Lung (tissue), 12 donors: ENCODE data around the gene PRR15. TPM values are rescaled to one million over a fixed set of nuclear protein-coding genes. Genes with fewer than 3 reads are reported as not detected.

Experiments
- ATAC-seq: fragments of 200-7000 bp; cut with Tn5 transposase; one replicate; pipeline ENCODE4 v1.9.1; 2020; ENCODE audit warnings: moderate number of reproducible peaks; ENCODE audit not compliant: insufficient read depth, low FRiP score
- DNase-seq, 3 donors: peaks; one replicate each; pipeline ENCODE4 v3.0.0-alpha.2; 2013 to 2017
- H3K27ac ChIP-seq, 2 donors: one replicate each; pipeline ENCODE4 v1.5.1; 2013; ENCODE audit warnings: mild to moderate bottlenecking in 2 of 2, moderate library complexity in 2 of 2, control low read depth in 1 of 2, inconsistent platforms in 1 of 2, low read depth in 1 of 2, low read length in 1 of 2
- H3K27me3 ChIP-seq, 3 donors: one replicate each; pipeline ENCODE4 v1.5.1; 2013; ENCODE audit warnings: low read length in 2 of 3; ENCODE audit not compliant: control insufficient read depth in 3 of 3, insufficient read depth in 3 of 3
- H3K36me3 ChIP-seq, 4 donors: one replicate each; pipeline ENCODE4 v1.5.1; 2013; ENCODE audit warnings: low read length in 4 of 4, mild to moderate bottlenecking in 1 of 4, moderate library complexity in 1 of 4; ENCODE audit not compliant: control insufficient read depth in 4 of 4, insufficient read depth in 4 of 4
- H3K4me1 ChIP-seq, 5 donors: one replicate each; pipeline ENCODE4 v1.5.1; 2013; ENCODE audit warnings: low read length in 5 of 5, mild to moderate bottlenecking in 2 of 5, moderate library complexity in 1 of 5; ENCODE audit not compliant: control insufficient read depth in 5 of 5, insufficient read depth in 5 of 5
- H3K4me3 ChIP-seq: one replicate; pipeline ENCODE4 v1.5.1; 2013; ENCODE audit warnings: mild to moderate bottlenecking, control low read depth, moderate library complexity
- H3K9ac ChIP-seq, 2 donors: one replicate each; pipeline ENCODE4 v1.5.1; 2013; ENCODE audit warnings: low read length in 2 of 2, control low read depth in 1 of 2; ENCODE audit not compliant: insufficient read depth in 1 of 2
- H3K9me3 ChIP-seq, 4 donors: one replicate each; pipeline ENCODE4 v1.5.1; 2013; ENCODE audit warnings: low read length in 3 of 4, mild to moderate bottlenecking in 1 of 4, moderate library complexity in 1 of 4; ENCODE audit not compliant: control insufficient read depth in 4 of 4, insufficient read depth in 3 of 4
- WGBS, 2 donors: extraction: QIAGEN DNeasy Blood & Tissue Kit; methylation state at CpG; one replicate each; pipeline ENCODE4 v1.1.7; 2013; 5-methylcytosine and 5-hydroxymethylcytosine counted together
- polyA plus RNA-seq, 2 donors: library from polyadenylated mRNA; stranded (reverse); fragments of 200-250 nt; gene quantifications; one replicate each; pipeline ENCODE4 v1.2.1, GENCODE V29; 2013
- total RNA-seq, 2 donors: library from RNA; depleted of rRNA in 1 of 2; stranded (reverse); fragments of >200 nt in 1 of 2; gene quantifications; one replicate each; pipeline ENCODE4 v1.2.1, GENCODE V29; 2014 to 2021
- TF ChIP-seq, protein P1 (sequence below): IDR thresholded peaks from 2 replicates; pipeline ENCODE4 v1.5.1; 2012; ENCODE audit warnings: mild to moderate bottlenecking; ENCODE audit errors: control extremely low read depth, extremely low read depth
- donor health status: control.
- donor health status: control.
- donor health status: Bipolar disorder and iron deficiency.
- donor health status: healthy.
- donor health status: DM: yes; HTN: yes; CAD: no.

PRR15 gene
- total and polyA plus RNA-seq, 4 donors, result 0.71 to 11.4 (median 7.0) TPM

DNA sequence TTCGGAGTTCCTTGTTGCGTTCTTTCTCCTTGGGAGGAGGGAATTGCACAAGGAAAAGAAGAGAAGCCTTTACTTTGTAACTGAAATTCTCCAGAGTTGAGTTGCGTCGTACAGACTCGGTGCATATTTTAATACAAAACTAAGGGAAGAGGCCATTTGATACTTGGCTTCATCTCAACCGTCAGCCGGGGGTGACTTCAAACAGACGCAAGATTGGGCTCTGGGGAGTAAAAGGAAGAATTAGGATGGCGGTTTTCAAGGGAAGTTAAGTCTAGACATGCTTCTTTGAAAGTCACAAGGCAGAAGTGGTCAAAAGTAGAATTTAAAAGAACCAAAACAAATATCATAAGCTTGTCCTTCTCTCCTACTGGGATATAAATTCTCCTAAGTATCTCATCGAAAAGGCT lies 1.6 kb downstream of the PRR15 start:
- Histone ChIP-seq H3K27ac (no peak overlapping the region), H3K4me1 (peaks cover 0 to 32% (median 14%) of the 10 kb centered on the region in 5 donors), H3K9ac (no peak overlapping the region), H3K36me3 (no peaks in the 10 kb centered on the region), H3K27me3 (peaks cover 4 to 92% (median 83%) of the 10 kb centered on the region in 3 donors), H3K9me3 (peaks cover 0 to 4% (median 0%) of the 10 kb centered on the region in 4 donors), H3K4me3 (peak overlapping the region; percentile 6)
- ATAC-seq, result no peak
- TF ChIP-seq, protein P1, sequence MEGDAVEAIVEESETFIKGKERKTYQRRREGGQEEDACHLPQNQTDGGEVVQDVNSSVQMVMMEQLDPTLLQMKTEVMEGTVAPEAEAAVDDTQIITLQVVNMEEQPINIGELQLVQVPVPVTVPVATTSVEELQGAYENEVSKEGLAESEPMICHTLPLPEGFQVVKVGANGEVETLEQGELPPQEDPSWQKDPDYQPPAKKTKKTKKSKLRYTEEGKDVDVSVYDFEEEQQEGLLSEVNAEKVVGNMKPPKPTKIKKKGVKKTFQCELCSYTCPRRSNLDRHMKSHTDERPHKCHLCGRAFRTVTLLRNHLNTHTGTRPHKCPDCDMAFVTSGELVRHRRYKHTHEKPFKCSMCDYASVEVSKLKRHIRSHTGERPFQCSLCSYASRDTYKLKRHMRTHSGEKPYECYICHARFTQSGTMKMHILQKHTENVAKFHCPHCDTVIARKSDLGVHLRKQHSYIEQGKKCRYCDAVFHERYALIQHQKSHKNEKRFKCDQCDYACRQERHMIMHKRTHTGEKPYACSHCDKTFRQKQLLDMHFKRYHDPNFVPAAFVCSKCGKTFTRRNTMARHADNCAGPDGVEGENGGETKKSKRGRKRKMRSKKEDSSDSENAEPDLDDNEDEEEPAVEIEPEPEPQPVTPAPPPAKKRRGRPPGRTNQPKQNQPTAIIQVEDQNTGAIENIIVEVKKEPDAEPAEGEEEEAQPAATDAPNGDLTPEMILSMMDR, result no peak
- DNase-seq, result no peak
- 0 to 5% methylated on average over 10 of the region's 10 CpGs for WGBS, 2 donors

DNA sequence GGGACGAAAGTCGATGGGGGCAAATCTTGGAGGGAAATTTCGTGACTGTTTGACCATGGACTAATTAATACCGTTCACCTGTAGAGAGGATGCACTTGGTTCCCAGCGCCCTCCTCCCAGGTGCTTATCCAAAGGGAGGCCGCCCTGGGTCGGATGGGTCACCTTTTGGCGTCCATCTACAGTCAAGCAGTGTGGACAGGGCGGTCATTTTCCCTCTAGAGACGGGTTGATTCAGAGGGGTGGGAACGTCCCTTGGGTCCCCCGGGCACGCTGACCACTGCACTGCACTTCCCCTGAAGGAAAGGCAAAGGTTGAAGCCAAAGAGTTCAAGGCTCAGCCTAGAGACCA lies 2.0 kb downstream of the PRR15 start:
- peaks cover 4 to 92% (median 86%) of the 10 kb centered on the region in 3 donors for H3K27me3 ChIP-seq
- 18 to 21% methylated on average over 13 of the region's 13 CpGs for WGBS, 2 donors
- no peaks in the 10 kb centered on the region for H3K36me3 ChIP-seq
- TF ChIP-seq, protein P1, result no peak
- DNase-seq (no peak), ATAC-seq (no peak)
- peaks cover 0 to 32% (median 14%) of the 10 kb centered on the region in 5 donors for H3K4me1 ChIP-seq
- no peak overlapping the region for H3K4me3 ChIP-seq
- H3K9ac ChIP-seq, result no peak overlapping the region
- H3K27ac ChIP-seq, result no peak overlapping the region
- peaks cover 0 to 4% (median 0%) of the 10 kb centered on the region in 4 donors for H3K9me3 ChIP-seq

DNA sequence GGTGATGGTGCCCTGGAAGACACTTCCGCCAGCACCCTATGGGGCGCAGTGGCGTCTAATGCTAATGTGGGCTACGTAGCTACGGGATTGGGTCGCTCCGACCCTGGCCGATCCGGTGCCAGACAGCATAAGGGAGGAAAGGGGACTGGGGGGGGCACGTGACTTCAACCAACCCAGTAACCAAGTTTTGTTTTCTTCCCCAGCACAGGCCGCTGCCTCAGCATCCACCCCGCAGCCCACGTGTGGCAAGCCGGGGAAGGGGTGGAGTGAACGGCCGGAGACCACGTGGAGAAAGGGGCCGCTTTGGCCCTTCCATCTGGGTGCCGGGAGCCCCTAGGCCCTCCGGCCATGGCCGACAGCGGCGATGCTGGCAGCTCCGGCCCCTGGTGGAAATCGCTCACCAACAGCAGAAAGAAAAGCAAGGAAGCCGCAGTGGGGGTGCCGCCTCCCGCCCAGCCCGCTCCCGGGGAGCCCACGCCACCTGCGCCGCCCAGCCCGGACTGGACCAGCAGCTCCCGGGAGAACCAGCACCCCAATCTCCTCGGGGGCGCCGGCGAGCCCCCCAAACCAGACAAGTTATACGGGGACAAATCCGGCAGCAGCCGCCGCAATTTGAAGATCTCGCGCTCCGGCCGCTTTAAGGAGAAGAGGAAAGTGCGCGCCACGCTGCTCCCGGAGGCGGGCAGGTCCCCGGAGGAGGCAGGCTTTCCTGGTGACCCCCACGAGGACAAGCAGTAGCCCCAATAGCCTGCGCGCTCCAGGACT lies 2.5 kb downstream of the PRR15 start:
- WGBS, 2 donors, result 2 to 4% methylated on average over 52 to 56 of the region's 56 CpGs
- Histone ChIP-seq H3K36me3 (no peaks in the 10 kb centered on the region), H3K27me3 (peaks cover 4 to 96% (median 90%) of the 10 kb centered on the region in 3 donors), H3K27ac (no peak overlapping the region), H3K4me1 (peaks cover 0 to 32% (median 14%) of the 10 kb centered on the region in 5 donors), H3K9ac (no peak overlapping the region), H3K9me3 (peaks cover 0 to 4% (median 0%) of the 10 kb centered on the region in 4 donors), H3K4me3 (no peak overlapping the region)
- TF ChIP-seq, protein P1, result no peak
- peak in 1 of 3 donors; percentile 21 for DNase-seq
- ATAC-seq, result no peak
